ENCODE data around the gene CDKN2D.

Gene CDKN2D

GRCh38 chr19:10560154-10560553 lies 8.6 kb downstream of the CDKN2D start:
- ChIA-PET CTCF (no interaction called here), POLR2A (no interaction called here)
- Histone ChIP-seq H3K9me3 (ENCODE audit: control extremely low read depth in 1 of 5, control insufficient read depth in 4 of 5, insufficient read depth in 2 of 5, low read depth in 1 of 5, low read length in 4 of 5) (no peaks in the 10 kb centered on the region), H3K27me3 (replicated peaks in 2 of 5; ENCODE audit: control insufficient read depth in 4 of 5, insufficient read depth in 5 of 5, low read length in 4 of 5) (no peaks in the 10 kb centered on the region), H3K4me1 (ENCODE audit: control extremely low read depth in 1 of 4, control insufficient read depth in 4 of 4, insufficient read depth in 4 of 4, low read length in 3 of 4) (peaks cover 3 to 27% (median 23%) of the 10 kb centered on the region in 4 experiments), H3K27ac (ENCODE audit: insufficient read depth in 1 of 2, low read depth in 1 of 2, low read length in 2 of 2, poor library complexity in 1 of 2, severe bottlenecking in 2 of 2) (no peak overlapping the region), H3K4me3 (ENCODE audit: control insufficient read depth in 1 of 7, extremely low read depth in 1 of 7, insufficient read depth in 4 of 7, low read depth in 2 of 7, low read length in 6 of 7) (no peak overlapping the region), H3K36me3 (ENCODE audit: control insufficient read depth in 4 of 4, insufficient read depth in 4 of 4, low read length in 3 of 4) (peaks cover 10 to 71% (median 56%) of the 10 kb centered on the region in 4 experiments)
- DNase-seq = no peak
- WGBS (ENCODE audit: insufficient coverage) = 96% methylated on average over 5 of the region's 7 CpGs

- Histone ChIP-seq H3K36me3 (ENCODE audit: control insufficient read depth in 4 of 4, insufficient read depth in 4 of 4, low read length in 3 of 4) (peaks cover 10 to 75% (median 65%) of the 10 kb centered on the region in 4 experiments), H3K27me3 (replicated peaks in 2 of 5; ENCODE audit: control insufficient read depth in 4 of 5, insufficient read depth in 5 of 5, low read length in 4 of 5) (no peaks in the 10 kb centered on the region), H3K4me1 (ENCODE audit: control extremely low read depth in 1 of 4, control insufficient read depth in 4 of 4, insufficient read depth in 4 of 4, low read length in 3 of 4) (peaks cover 3 to 41% (median 37%) of the 10 kb centered on the region in 4 experiments), H3K4me3 (ENCODE audit: control insufficient read depth in 1 of 7, extremely low read depth in 1 of 7, insufficient read depth in 4 of 7, low read depth in 2 of 7, low read length in 6 of 7) (no peak overlapping the region), H3K27ac (ENCODE audit: insufficient read depth in 1 of 2, low read depth in 1 of 2, low read length in 2 of 2, poor library complexity in 1 of 2, severe bottlenecking in 2 of 2) (no peak overlapping the region), H3K9me3 (ENCODE audit: control extremely low read depth in 1 of 5, control insufficient read depth in 4 of 5, insufficient read depth in 2 of 5, low read depth in 1 of 5, low read length in 4 of 5) (no peaks in the 10 kb centered on the region)
- no peak for DNase-seq
- CTCF ChIA-PET = interaction anchor here (0.6 to 1.2 kb wide), 2 partner anchors 16 to 85 kb away, joined by 4 read pairs; no protein-coding TSS in a partner anchor
- WGBS (ENCODE audit: insufficient coverage) = 96% methylated on average over 31 of the region's 33 CpGs
- POLR2A ChIA-PET = no interaction called here
Measured at GRCh38 chr19:10557603-10558197, 11.1 kb downstream of the CDKN2D start.

- ChIA-PET POLR2A (interaction anchor here (0.5 to 1.0 kb wide), 2 partner anchors 13 to 42 kb away, joined by 4 read pairs; partner anchors contain the start of gene CDKN2D), CTCF (interaction anchor here (1.2 to 5.5 kb wide), 8 partner anchors 8 to 45 kb away, joined by 3 to 64 read pairs (median 6); partner anchors contain the start of genes CDKN2D and KRI1)
- Histone ChIP-seq H3K4me3 (ENCODE audit: control insufficient read depth in 1 of 7, extremely low read depth in 1 of 7, insufficient read depth in 4 of 7, low read depth in 2 of 7, low read length in 6 of 7) (no peak overlapping the region), H3K27me3 (replicated peaks in 2 of 5; ENCODE audit: control insufficient read depth in 4 of 5, insufficient read depth in 5 of 5, low read length in 4 of 5) (no peaks in the 10 kb centered on the region), H3K36me3 (ENCODE audit: control insufficient read depth in 4 of 4, insufficient read depth in 4 of 4, low read length in 3 of 4) (peaks cover 10 to 76% (median 59%) of the 10 kb centered on the region in 4 experiments), H3K4me1 (ENCODE audit: control extremely low read depth in 1 of 4, control insufficient read depth in 4 of 4, insufficient read depth in 4 of 4, low read length in 3 of 4) (peaks cover 3 to 60% (median 55%) of the 10 kb centered on the region in 4 experiments), H3K9me3 (ENCODE audit: control extremely low read depth in 1 of 5, control insufficient read depth in 4 of 5, insufficient read depth in 2 of 5, low read depth in 1 of 5, low read length in 4 of 5) (no peaks in the 10 kb centered on the region), H3K27ac (ENCODE audit: insufficient read depth in 1 of 2, low read depth in 1 of 2, low read length in 2 of 2, poor library complexity in 1 of 2, severe bottlenecking in 2 of 2) (no peak overlapping the region)
- WGBS (ENCODE audit: insufficient coverage) = 42% methylated on average over 4 of the region's 7 CpGs
- DNase-seq = no peak
Measured at GRCh38 chr19:10555610-10555973, 13.2 kb downstream of the CDKN2D start.

- peak overlapping the region in 1 of 2 experiments; percentile 57 for H3K27ac ChIP-seq (ENCODE audit: insufficient read depth in 1 of 2, low read depth in 1 of 2, low read length in 2 of 2, poor library complexity in 1 of 2, severe bottlenecking in 2 of 2)
- H3K36me3 ChIP-seq (ENCODE audit: control insufficient read depth in 4 of 4, insufficient read depth in 4 of 4, low read length in 3 of 4) = peaks cover 11 to 75% (median 57%) of the 10 kb centered on the region in 4 experiments
Measured at GRCh38 chr19:10554760-10555609, 13.8 kb downstream of the CDKN2D start.

GRCh38 chr19:10553943-10554381 lies 14.8 kb downstream of the CDKN2D start:
- H3K27me3 ChIP-seq (replicated peaks in 2 of 5; ENCODE audit: control insufficient read depth in 4 of 5, insufficient read depth in 5 of 5, low read length in 4 of 5) = no peaks in the 10 kb centered on the region
- CTCF ChIA-PET = interaction anchor here (1.0 to 5.5 kb wide), 7 partner anchors 8 to 44 kb away, joined by 4 to 64 read pairs (median 13); partner anchors contain the start of genes CDKN2D and KRI1
- DNase-seq = peak; percentile 90 to 99 (median 98)
- POLR2A ChIA-PET = interaction anchor here (0.6 to 3.3 kb wide), 6 partner anchors 10 to 205 kb away, joined by 3 to 29 read pairs (median 4); partner anchors contain the start of genes ATG4D and KRI1
- H3K9me3 ChIP-seq (ENCODE audit: control extremely low read depth in 1 of 5, control insufficient read depth in 4 of 5, insufficient read depth in 2 of 5, low read depth in 1 of 5, low read length in 4 of 5) = no peaks in the 10 kb centered on the region
- H3K4me1 ChIP-seq (ENCODE audit: control extremely low read depth in 1 of 4, control insufficient read depth in 4 of 4, insufficient read depth in 4 of 4, low read length in 3 of 4) = peaks cover 3 to 64% (median 58%) of the 10 kb centered on the region in 4 experiments
- peaks cover 6 to 73% (median 51%) of the 10 kb centered on the region in 4 experiments for H3K36me3 ChIP-seq (ENCODE audit: control insufficient read depth in 4 of 4, insufficient read depth in 4 of 4, low read length in 3 of 4)
- 2% methylated on average over 12 of the region's 12 CpGs for WGBS (ENCODE audit: insufficient coverage)
- H3K4me3 ChIP-seq (ENCODE audit: control insufficient read depth in 1 of 7, extremely low read depth in 1 of 7, insufficient read depth in 4 of 7, low read depth in 2 of 7, low read length in 6 of 7) = peak overlapping the region in 3 of 7 experiments; percentile 11 to 51 (median 24)
- H3K27ac ChIP-seq (ENCODE audit: insufficient read depth in 1 of 2, low read depth in 1 of 2, low read length in 2 of 2, poor library complexity in 1 of 2, severe bottlenecking in 2 of 2) = peak overlapping the region; percentile 25 to 67

More at GRCh38 chr19:10554760-10555609, 13.8 kb downstream of the CDKN2D start:
- WGBS (ENCODE audit: insufficient coverage) = 93% methylated on average over 21 of the region's 30 CpGs
- Histone ChIP-seq H3K9me3 (ENCODE audit: control extremely low read depth in 1 of 5, control insufficient read depth in 4 of 5, insufficient read depth in 2 of 5, low read depth in 1 of 5, low read length in 4 of 5) (no peaks in the 10 kb centered on the region), H3K4me3 (ENCODE audit: control insufficient read depth in 1 of 7, extremely low read depth in 1 of 7, insufficient read depth in 4 of 7, low read depth in 2 of 7, low read length in 6 of 7) (peak overlapping the region in 2 of 7 experiments; percentile 24 to 51), H3K27me3 (replicated peaks in 2 of 5; ENCODE audit: control insufficient read depth in 4 of 5, insufficient read depth in 5 of 5, low read length in 4 of 5) (no peaks in the 10 kb centered on the region), H3K4me1 (ENCODE audit: control extremely low read depth in 1 of 4, control insufficient read depth in 4 of 4, insufficient read depth in 4 of 4, low read length in 3 of 4) (peaks cover 3 to 64% (median 58%) of the 10 kb centered on the region in 4 experiments)
- POLR2A ChIA-PET = interaction anchor here (0.5 to 3.3 kb wide), 4 partner anchors 11 to 42 kb away, joined by 4 to 29 read pairs (median 11); partner anchors contain the start of genes ATG4D, CDKN2D and KRI1
- CTCF ChIA-PET = interaction anchor here (0.9 to 5.5 kb wide), 12 partner anchors 8 to 286 kb away, joined by 3 to 64 read pairs (median 4); partner anchors contain the start of genes CDKN2D and KRI1
- peak in 2 of 3 donors; percentile 26 to 33 for DNase-seq

GRCh38 chr19:10553087-10553667 lies 15.6 kb downstream of the CDKN2D start:
- Histone ChIP-seq H3K36me3 (ENCODE audit: control insufficient read depth in 4 of 4, insufficient read depth in 4 of 4, low read length in 3 of 4) (peaks cover 9 to 76% (median 53%) of the 10 kb centered on the region in 4 experiments), H3K4me3 (ENCODE audit: control insufficient read depth in 1 of 7, extremely low read depth in 1 of 7, insufficient read depth in 4 of 7, low read depth in 2 of 7, low read length in 6 of 7) (peak overlapping the region in 3 of 7 experiments; percentile 14 to 28 (median 24)), H3K27me3 (replicated peaks in 2 of 5; ENCODE audit: control insufficient read depth in 4 of 5, insufficient read depth in 5 of 5, low read length in 4 of 5) (no peaks in the 10 kb centered on the region), H3K27ac (ENCODE audit: insufficient read depth in 1 of 2, low read depth in 1 of 2, low read length in 2 of 2, poor library complexity in 1 of 2, severe bottlenecking in 2 of 2) (peak overlapping the region; percentile 25 to 67), H3K4me1 (ENCODE audit: control extremely low read depth in 1 of 4, control insufficient read depth in 4 of 4, insufficient read depth in 4 of 4, low read length in 3 of 4) (peaks cover 3 to 64% (median 58%) of the 10 kb centered on the region in 4 experiments), H3K9me3 (ENCODE audit: control extremely low read depth in 1 of 5, control insufficient read depth in 4 of 5, insufficient read depth in 2 of 5, low read depth in 1 of 5, low read length in 4 of 5) (no peaks in the 10 kb centered on the region)
- ChIA-PET CTCF (interaction anchor here (0.8 to 5.5 kb wide), 8 partner anchors 9 to 70 kb away, joined by 3 to 64 read pairs (median 10); partner anchors contain the start of genes CDKN2D and KRI1), POLR2A (interaction anchor here (0.9 to 3.3 kb wide), 4 partner anchors 9 to 13 kb away, joined by 3 to 29 read pairs (median 11); partner anchors contain the start of genes ATG4D and KRI1)
- peak in 2 of 3 donors; percentile 66 to 78 for DNase-seq
- whole genome bisulfite sequencing (ENCODE audit: insufficient coverage) = 87% methylated on average over 4 of the region's 13 CpGs
